Measurements from ENCODE around the gene SAMM50. TPM values are rescaled to one million over a fixed set of nuclear protein-coding genes. Genes with fewer than 3 reads are reported as not detected.

Gene SAMM50
- total and polyA plus RNA-seq, 4 experiments from 2014 or later: 33.3 to 72.1 (median 52.6) TPM

GRCh38 chr22:43921370-43921769 is 33.9 kb upstream of the SAMM50 start:
- Histone ChIP-seq H3K36me3 (ENCODE audit: insufficient read depth, low read length) (no peaks in the 10 kb centered on the region), H3K4me3 (ENCODE audit: low read length in 2 of 2) (no peak overlapping the region), H3K27me3 (ENCODE audit: insufficient read depth, low read length) (peaks cover 11% of the 10 kb centered on the region), H3K27ac (ENCODE audit: low read depth, low read length) (no peak overlapping the region), H3K4me1 (ENCODE audit: insufficient read depth, low read length) (no peaks in the 10 kb centered on the region), H3K9me3 (ENCODE audit: control insufficient read depth in 1 of 2, low read length in 2 of 2) (no peaks in the 10 kb centered on the region)
- Mint-ChIP-seq H3K36me3 (peaks cover 0 to 1% of the 10 kb centered on the region in 2 donors), H3K27me3 (peaks cover 15 to 28% of the 10 kb centered on the region in 2 donors), H3K4me3 (no peak overlapping the region), H3K27ac (no peak overlapping the region), H3K9me3 (peaks cover 0 to 2% (median 0%) of the 10 kb centered on the region in 8 donors), H3K4me1 (peaks cover 3 to 14% (median 7%) of the 10 kb centered on the region in 4 donors)
- POLR2A ChIA-PET (ENCODE audit: partially characterized antibody): no interaction called here
- CTCF ChIA-PET (ENCODE audit: partially characterized antibody): no interaction called here
- intact Hi-C loops (cut with micrococcal nuclease): no loop called here
- no peak for DNase-seq

- H3K9me3 Mint-ChIP-seq: peaks cover 0 to 2% (median 0%) of the 10 kb centered on the region in 8 donors
- H3K27me3 ChIP-seq (ENCODE audit: insufficient read depth, low read length): peaks cover 11% of the 10 kb centered on the region
- intact Hi-C loops (cut with micrococcal nuclease): no loop called here
- H3K27ac ChIP-seq (ENCODE audit: low read depth, low read length): no peak overlapping the region
- peaks cover 0 to 1% of the 10 kb centered on the region in 2 donors for H3K36me3 Mint-ChIP-seq
- DNase-seq: no peak
- ChIA-PET CTCF (ENCODE audit: partially characterized antibody) (no interaction called here), POLR2A (ENCODE audit: partially characterized antibody) (no interaction called here)
- H3K36me3 ChIP-seq (ENCODE audit: insufficient read depth, low read length): no peaks in the 10 kb centered on the region
- H3K9me3 ChIP-seq (ENCODE audit: control insufficient read depth in 1 of 2, low read length in 2 of 2): no peaks in the 10 kb centered on the region
- no peak overlapping the region for H3K4me3 ChIP-seq (ENCODE audit: low read length in 2 of 2)
- H3K27ac Mint-ChIP-seq: no peak overlapping the region
- H3K27me3 Mint-ChIP-seq: peaks cover 13 to 25% of the 10 kb centered on the region in 2 donors
- peaks cover 3 to 14% (median 7%) of the 10 kb centered on the region in 4 donors for H3K4me1 Mint-ChIP-seq
- H3K4me3 Mint-ChIP-seq: peak overlapping the region in 2 of 8 donors; percentile 33 to 94
- no peaks in the 10 kb centered on the region for H3K4me1 ChIP-seq (ENCODE audit: insufficient read depth, low read length)
Measured at GRCh38 chr22:43922123-43922522, 33.1 kb upstream of the SAMM50 start.

GRCh38 chr22:43923191-43923590 is 32.1 kb upstream of the SAMM50 start:
- ChIA-PET CTCF (ENCODE audit: partially characterized antibody) (no interaction called here), POLR2A (ENCODE audit: partially characterized antibody) (interaction anchor here (1.5 kb wide), 1 partner anchor 32 kb away, joined by 6 read pairs; the partner anchor contains the start of gene SAMM50)
- Mint-ChIP-seq H3K27ac (peak overlapping the region in 6 of 7 donors; percentile 39 to 77 (median 43)), H3K9me3 (no peaks in the 10 kb centered on the region), H3K4me3 (peak overlapping the region; percentile 88 to 95 (median 90)), H3K4me1 (peaks cover 3 to 14% (median 7%) of the 10 kb centered on the region in 4 donors), H3K27me3 (peaks cover 14 to 23% of the 10 kb centered on the region in 2 donors), H3K36me3 (peaks cover 0 to 1% of the 10 kb centered on the region in 2 donors)
- H3K4me3 ChIP-seq (ENCODE audit: low read length in 2 of 2): no peak overlapping the region
- peak in 3 of 5 donors; percentile 3 to 15 (median 9) for DNase-seq
- H3K27me3 ChIP-seq (ENCODE audit: insufficient read depth, low read length): peaks cover 11% of the 10 kb centered on the region
- H3K9me3 ChIP-seq (ENCODE audit: control insufficient read depth in 1 of 2, low read length in 2 of 2): no peaks in the 10 kb centered on the region
- H3K36me3 ChIP-seq (ENCODE audit: insufficient read depth, low read length): no peaks in the 10 kb centered on the region
- H3K4me1 ChIP-seq (ENCODE audit: insufficient read depth, low read length): no peaks in the 10 kb centered on the region
- intact Hi-C loops (cut with micrococcal nuclease): no loop called here
- H3K27ac ChIP-seq (ENCODE audit: low read depth, low read length): no peak overlapping the region

GRCh38 chr22:43923631-43924464 is 31.4 kb upstream of the SAMM50 start, which contains the start of gene PNPLA3:
Gene PNPLA3, plus strand, starts transcription at chr22:43923805. Its CDS starts 107 bp downstream, at chr22:43923912.
- H3K4me3 ChIP-seq (ENCODE audit: low read length in 2 of 2): peak within 1 kb of the TSS in 1 of 2 donors; percentile 45

GRCh38 chr22:43924877-43925276 is 30.4 kb upstream of the SAMM50 start:
- CTCF ChIA-PET (ENCODE audit: partially characterized antibody): no interaction called here
- H3K27me3 Mint-ChIP-seq: peaks cover 14 to 16% of the 10 kb centered on the region in 2 donors
- Histone ChIP-seq H3K27ac (ENCODE audit: low read depth, low read length) (no peak overlapping the region), H3K9me3 (ENCODE audit: control insufficient read depth in 1 of 2, low read length in 2 of 2) (no peaks in the 10 kb centered on the region), H3K36me3 (ENCODE audit: insufficient read depth, low read length) (no peaks in the 10 kb centered on the region), H3K4me3 (ENCODE audit: low read length in 2 of 2) (no peak overlapping the region), H3K27me3 (ENCODE audit: insufficient read depth, low read length) (peaks cover 11% of the 10 kb centered on the region), H3K4me1 (ENCODE audit: insufficient read depth, low read length) (no peaks in the 10 kb centered on the region)
- peaks cover 0 to 1% of the 10 kb centered on the region in 2 donors for H3K36me3 Mint-ChIP-seq
- H3K27ac Mint-ChIP-seq: peak overlapping the region in 1 of 7 donors; percentile 27
- H3K4me1 Mint-ChIP-seq: peaks cover 3 to 14% (median 7%) of the 10 kb centered on the region in 4 donors
- H3K9me3 Mint-ChIP-seq: no peaks in the 10 kb centered on the region
- POLR2A ChIA-PET (ENCODE audit: partially characterized antibody): interaction anchor here (1.5 kb wide), 1 partner anchor 30 kb away, joined by 6 read pairs; the partner anchor contains the start of gene SAMM50
- intact Hi-C loops (cut with micrococcal nuclease): no loop called here
- peak overlapping the region; percentile 46 to 78 (median 73) for H3K4me3 Mint-ChIP-seq
- no peak for DNase-seq

More at GRCh38 chr22:43923631-43924464, 31.4 kb upstream of the SAMM50 start, which contains the start of gene PNPLA3:
- intact Hi-C loops (cut with micrococcal nuclease): no loop called here
- Mint-ChIP-seq H3K9me3 (no peaks in the 10 kb centered on the region), H3K4me1 (peaks cover 3 to 14% (median 7%) of the 10 kb centered on the region in 4 donors), H3K27me3 (peaks cover 14 to 21% of the 10 kb centered on the region in 2 donors), H3K27ac (peak within 1 kb of the TSS in 6 of 7 donors; percentile 39 to 77 (median 43)), H3K4me3 (peak within 1 kb of the TSS; percentile 88 to 95 (median 90)), H3K36me3 (peaks cover 0 to 1% of the 10 kb centered on the region in 2 donors)
- H3K4me1 ChIP-seq (ENCODE audit: insufficient read depth, low read length): no peaks in the 10 kb centered on the region
- H3K9me3 ChIP-seq (ENCODE audit: control insufficient read depth in 1 of 2, low read length in 2 of 2): no peaks in the 10 kb centered on the region
- H3K27ac ChIP-seq (ENCODE audit: low read depth, low read length): peak within 1 kb of the TSS; percentile 2
- CTCF ChIA-PET (ENCODE audit: partially characterized antibody): no interaction called here
- peak; percentile 58 to 81 (median 62) for DNase-seq
- POLR2A ChIA-PET (ENCODE audit: partially characterized antibody): interaction anchor here (1.5 kb wide), 1 partner anchor 31 kb away, joined by 6 read pairs; the partner anchor contains the start of gene SAMM50
- peaks cover 11% of the 10 kb centered on the region for H3K27me3 ChIP-seq (ENCODE audit: insufficient read depth, low read length)
- H3K36me3 ChIP-seq (ENCODE audit: insufficient read depth, low read length): no peaks in the 10 kb centered on the region

GRCh38 chr22:43925433-43926348 is 29.6 kb upstream of the SAMM50 start:
- Histone ChIP-seq H3K9me3 (ENCODE audit: control insufficient read depth in 1 of 2, low read length in 2 of 2) (no peaks in the 10 kb centered on the region), H3K4me1 (ENCODE audit: insufficient read depth, low read length) (no peaks in the 10 kb centered on the region), H3K27ac (ENCODE audit: low read depth, low read length) (no peak overlapping the region), H3K27me3 (ENCODE audit: insufficient read depth, low read length) (peaks cover 11% of the 10 kb centered on the region), H3K4me3 (ENCODE audit: low read length in 2 of 2) (no peak overlapping the region), H3K36me3 (ENCODE audit: insufficient read depth, low read length) (no peaks in the 10 kb centered on the region)
- Mint-ChIP-seq H3K27me3 (peaks cover 14 to 15% of the 10 kb centered on the region in 2 donors), H3K4me3 (peak overlapping the region in 5 of 8 donors; percentile 46 to 78 (median 72)), H3K27ac (peak overlapping the region in 1 of 7 donors; percentile 27), H3K4me1 (peaks cover 3 to 14% (median 7%) of the 10 kb centered on the region in 4 donors), H3K36me3 (peaks cover 0 to 1% of the 10 kb centered on the region in 2 donors), H3K9me3 (no peaks in the 10 kb centered on the region)
- intact Hi-C loops (cut with micrococcal nuclease): no loop called here
- ChIA-PET CTCF (ENCODE audit: partially characterized antibody) (no interaction called here), POLR2A (ENCODE audit: partially characterized antibody) (no interaction called here)
- DNase-seq: no peak

All from CD4-positive, alpha-beta memory T cell (primary cell).